ENCODE results near the gene UBD. TPM values are rescaled to one million over a fixed set of nuclear protein-coding genes. Genes with fewer than 3 reads are reported as not detected.

Gene UBD
- total RNA-seq, 1 experiment from 2014 or later, result not detected

GRCh38 chr6:29567991-29568390 is 8.5 kb upstream of the UBD start:
- Histone ChIP-seq H3K27ac (no peak overlapping the region), H3K4me2 (no peak overlapping the region), H3K4me3 (no peak overlapping the region), H3K27me3 (ENCODE audit: insufficient read depth, low read depth) (peaks cover 41% of the 10 kb centered on the region), H4K20me1 (ENCODE audit: insufficient read depth) (no peaks in the 10 kb centered on the region), H3K9me2 (ENCODE audit: insufficient read depth) (peaks cover 4% of the 10 kb centered on the region; the same call in 1 of the 2 replicates), H3K36me3 (ENCODE audit: low read depth) (no peaks in the 10 kb centered on the region), H3K9me3 (ENCODE audit: insufficient read depth, low read depth) (no peaks in the 10 kb centered on the region), H3K4me1 (replicated peaks; ENCODE audit: insufficient read depth) (no peaks in the 10 kb centered on the region), H3F3A (ENCODE audit: insufficient read depth, low read depth) (no peaks in the 10 kb centered on the region), H2AFZ (no peak overlapping the region), H3K79me2 (ENCODE audit: low read depth) (no peaks in the 10 kb centered on the region)
- POLR2A ChIA-PET (ENCODE audit: unreplicated experiment), result no interaction called here
- TF ChIP-seq EZH2 (IDR thresholded peaks at IDR 0.05; ENCODE audit: low read depth), result no peak
- TF ChIP-seq, protein P1, sequence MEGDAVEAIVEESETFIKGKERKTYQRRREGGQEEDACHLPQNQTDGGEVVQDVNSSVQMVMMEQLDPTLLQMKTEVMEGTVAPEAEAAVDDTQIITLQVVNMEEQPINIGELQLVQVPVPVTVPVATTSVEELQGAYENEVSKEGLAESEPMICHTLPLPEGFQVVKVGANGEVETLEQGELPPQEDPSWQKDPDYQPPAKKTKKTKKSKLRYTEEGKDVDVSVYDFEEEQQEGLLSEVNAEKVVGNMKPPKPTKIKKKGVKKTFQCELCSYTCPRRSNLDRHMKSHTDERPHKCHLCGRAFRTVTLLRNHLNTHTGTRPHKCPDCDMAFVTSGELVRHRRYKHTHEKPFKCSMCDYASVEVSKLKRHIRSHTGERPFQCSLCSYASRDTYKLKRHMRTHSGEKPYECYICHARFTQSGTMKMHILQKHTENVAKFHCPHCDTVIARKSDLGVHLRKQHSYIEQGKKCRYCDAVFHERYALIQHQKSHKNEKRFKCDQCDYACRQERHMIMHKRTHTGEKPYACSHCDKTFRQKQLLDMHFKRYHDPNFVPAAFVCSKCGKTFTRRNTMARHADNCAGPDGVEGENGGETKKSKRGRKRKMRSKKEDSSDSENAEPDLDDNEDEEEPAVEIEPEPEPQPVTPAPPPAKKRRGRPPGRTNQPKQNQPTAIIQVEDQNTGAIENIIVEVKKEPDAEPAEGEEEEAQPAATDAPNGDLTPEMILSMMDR (conservative IDR thresholded peaks at IDR 0.05), result no peak
- no peak for DNase-seq
- intact Hi-C loops (cut with micrococcal nuclease; ENCODE audit: unreplicated experiment), result no loop called here
- CTCF ChIA-PET, result no interaction called here
- BruUV-seq (replicated peaks), result no TSS peak

GRCh38 chr6:29567541-29567940 is 8.0 kb upstream of the UBD start:
- BruUV-seq (replicated peaks), result no TSS peak
- Histone ChIP-seq H4K20me1 (ENCODE audit: insufficient read depth) (no peaks in the 10 kb centered on the region), H3K4me1 (replicated peaks; ENCODE audit: insufficient read depth) (no peaks in the 10 kb centered on the region), H3F3A (ENCODE audit: insufficient read depth, low read depth) (no peaks in the 10 kb centered on the region), H3K4me2 (no peak overlapping the region), H3K79me2 (ENCODE audit: low read depth) (no peaks in the 10 kb centered on the region), H3K4me3 (no peak overlapping the region), H3K9me3 (ENCODE audit: insufficient read depth, low read depth) (no peaks in the 10 kb centered on the region), H3K36me3 (ENCODE audit: low read depth) (no peaks in the 10 kb centered on the region), H3K27ac (no peak overlapping the region), H3K9me2 (ENCODE audit: insufficient read depth) (peaks cover 4% of the 10 kb centered on the region; the same call in 1 of the 2 replicates), H2AFZ (no peak overlapping the region), H3K27me3 (ENCODE audit: insufficient read depth, low read depth) (peaks cover 36% of the 10 kb centered on the region)
- TF ChIP-seq EZH2 (IDR thresholded peaks at IDR 0.05; ENCODE audit: low read depth), result no peak
- TF ChIP-seq, protein P1 (conservative IDR thresholded peaks at IDR 0.05), result no peak
- DNase-seq, result no peak
- ChIA-PET CTCF (no interaction called here), POLR2A (ENCODE audit: unreplicated experiment) (no interaction called here)
- intact Hi-C loops (cut with micrococcal nuclease; ENCODE audit: unreplicated experiment), result no loop called here

GRCh38 chr6:29566856-29567255 is 7.3 kb upstream of the UBD start:
- H3K36me3 ChIP-seq (ENCODE audit: low read depth), result no peaks in the 10 kb centered on the region
- CTCF ChIA-PET, result no interaction called here
- no peak overlapping the region for H3K4me3 ChIP-seq
- no TSS peak for BruUV-seq (replicated peaks)
- no peak for DNase-seq
- no peaks in the 10 kb centered on the region for H3K79me2 ChIP-seq (ENCODE audit: low read depth)
- no peaks in the 10 kb centered on the region for H3K9me2 ChIP-seq (ENCODE audit: insufficient read depth)
- H3K9me3 ChIP-seq (ENCODE audit: insufficient read depth, low read depth), result no peaks in the 10 kb centered on the region
- no peaks in the 10 kb centered on the region for H4K20me1 ChIP-seq (ENCODE audit: insufficient read depth)
- H3K4me2 ChIP-seq, result no peak overlapping the region
- H3K4me1 ChIP-seq (replicated peaks; ENCODE audit: insufficient read depth), result no peaks in the 10 kb centered on the region
- no peak overlapping the region for H3K27ac ChIP-seq
- intact Hi-C loops (cut with micrococcal nuclease; ENCODE audit: unreplicated experiment), result no loop called here
- H2AFZ ChIP-seq, result no peak overlapping the region
- TF ChIP-seq EZH2 (IDR thresholded peaks at IDR 0.05; ENCODE audit: low read depth), result no peak
- TF ChIP-seq, protein P1 (conservative IDR thresholded peaks at IDR 0.05), result no peak
- peaks cover 30% of the 10 kb centered on the region for H3K27me3 ChIP-seq (ENCODE audit: insufficient read depth, low read depth)
- POLR2A ChIA-PET (ENCODE audit: unreplicated experiment), result no interaction called here
- no peaks in the 10 kb centered on the region for H3F3A ChIP-seq (ENCODE audit: insufficient read depth, low read depth)
